Adrenal gland (tissue), 5 donors: ENCODE measurements around the gene SORBS1.

Experiments
- POLR2A ChIP-seq, 2 donors: fragments of 450-650 bp; IDR thresholded peaks; one replicate each; pipeline ENCODE4 v1.6.1; 2017; ENCODE audit warnings: antibody characterized with exemption in 2 of 2, mild to moderate bottlenecking in 2 of 2, moderate library complexity in 1 of 2
- TF ChIP-seq, protein P1 (sequence below), 6 experiments: fragments of 450-650 bp in 4 of 6; fragments of 200-600 bp in 2 of 6; sonication (generic) in 1 of 6; IDR thresholded peaks; 1 replicate in 5 of 6; 2 replicates in 1 of 6; pipeline versions ENCODE4 v1.5.1 to v1.8.0; 2016 to 2021; ENCODE audit warnings: antibody characterized with exemption in 6 of 6, mild to moderate bottlenecking in 2 of 6, moderate library complexity in 1 of 6
- donor health status: DM: no; HTN: no; CAD: no.

- peak in 1 of 2 donors; percentile 73 for TF ChIP-seq POLR2A (IDR thresholded peaks at IDR 0.05)
- TF ChIP-seq, protein P1, sequence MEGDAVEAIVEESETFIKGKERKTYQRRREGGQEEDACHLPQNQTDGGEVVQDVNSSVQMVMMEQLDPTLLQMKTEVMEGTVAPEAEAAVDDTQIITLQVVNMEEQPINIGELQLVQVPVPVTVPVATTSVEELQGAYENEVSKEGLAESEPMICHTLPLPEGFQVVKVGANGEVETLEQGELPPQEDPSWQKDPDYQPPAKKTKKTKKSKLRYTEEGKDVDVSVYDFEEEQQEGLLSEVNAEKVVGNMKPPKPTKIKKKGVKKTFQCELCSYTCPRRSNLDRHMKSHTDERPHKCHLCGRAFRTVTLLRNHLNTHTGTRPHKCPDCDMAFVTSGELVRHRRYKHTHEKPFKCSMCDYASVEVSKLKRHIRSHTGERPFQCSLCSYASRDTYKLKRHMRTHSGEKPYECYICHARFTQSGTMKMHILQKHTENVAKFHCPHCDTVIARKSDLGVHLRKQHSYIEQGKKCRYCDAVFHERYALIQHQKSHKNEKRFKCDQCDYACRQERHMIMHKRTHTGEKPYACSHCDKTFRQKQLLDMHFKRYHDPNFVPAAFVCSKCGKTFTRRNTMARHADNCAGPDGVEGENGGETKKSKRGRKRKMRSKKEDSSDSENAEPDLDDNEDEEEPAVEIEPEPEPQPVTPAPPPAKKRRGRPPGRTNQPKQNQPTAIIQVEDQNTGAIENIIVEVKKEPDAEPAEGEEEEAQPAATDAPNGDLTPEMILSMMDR (IDR thresholded peaks at IDR 0.05), result no peak
Measured at GRCh38 chr10:95406651-95407280, 154.4 kb downstream of the SORBS1 start.
